NCI-H82 (cell line): Measurements from ENCODE around the gene OSGIN1.

Experiments
- DNase-seq: peaks from one replicate; lab custom pipeline; 2025; lab: John Stamatoyannopoulos, UW

OSGIN1 gene

GRCh38 chr16:84000989-84001642, 48.1 kb downstream of the OSGIN1 start:
- no peak for DNase-seq

GRCh38 chr16:84001726-84002125, 48.7 kb downstream of the OSGIN1 start:
- DNase-seq, result no peak

GRCh38 chr16:84003038-84003437, 50.0 kb downstream of the OSGIN1 start:
- DNase-seq, result no peak

GRCh38 chr16:84004442-84004841, 51.4 kb downstream of the OSGIN1 start:
- no peak for DNase-seq

GRCh38 chr16:84005391-84005790, 52.4 kb downstream of the OSGIN1 start:
- DNase-seq, result peak; percentile 34

- no peak for DNase-seq
Measured at GRCh38 chr16:84007520-84007919, 54.5 kb downstream of the OSGIN1 start.

GRCh38 chr16:84007965-84008364, 54.9 kb downstream of the OSGIN1 start:
- DNase-seq, result no peak

GRCh38 chr16:84009282-84009681, 56.2 kb downstream of the OSGIN1 start:
- no peak for DNase-seq

GRCh38 chr16:84013787-84014569, 60.9 kb downstream of the OSGIN1 start:
- DNase-seq, result peak; percentile 100

- no peak for DNase-seq
Measured at GRCh38 chr16:84014570-84015327, 61.7 kb downstream of the OSGIN1 start.

GRCh38 chr16:84015399-84015798, 62.4 kb downstream of the OSGIN1 start:
- DNase-seq, result no peak
